Heart left ventricle (tissue), 16 donors: ENCODE data around the gene RFX3. TPM values are rescaled to one million over a fixed set of nuclear protein-coding genes. Genes with fewer than 3 reads are reported as not detected.

Experiments used
- ATAC-seq, 4 donors: fragments of 200-7000 bp; cut with Tn5 transposase; one replicate each; pipeline ENCODE4 v1.9.1; 2020 to 2022; ENCODE audit warnings: moderate library complexity in 4 of 4, mild to moderate bottlenecking in 3 of 4, moderate number of reproducible peaks in 1 of 4
- DNase-seq, 5 donors: peaks; one replicate each; pipeline ENCODE4 v3.0.0-alpha.2; 2020
- H3K27ac ChIP-seq, 12 donors: fragments of 200-600 bp; sonication (generic) in 4 of 12; one replicate each; pipeline versions ENCODE4 v1.5.0 to v1.8.0; 2016 to 2022; ENCODE audit warnings: mild to moderate bottlenecking in 2 of 12
- H3K27me3 ChIP-seq, 9 donors: fragments of 200-600 bp; sonication (generic) in 2 of 9; one replicate each; pipeline versions ENCODE4 v1.5.1 to v1.8.0; 2016 to 2022; ENCODE audit warnings: mild to moderate bottlenecking in 3 of 9
- H3K36me3 ChIP-seq, 9 donors: fragments of 200-600 bp; sonication (generic) in 2 of 9; one replicate each; pipeline versions ENCODE4 v1.5.0 to v1.8.0; 2018 to 2022; ENCODE audit warnings: mild to moderate bottlenecking in 2 of 9
- H3K4me1 ChIP-seq, 12 donors: fragments of 200-600 bp; sonication (generic) in 4 of 12; one replicate each; pipeline versions ENCODE4 v1.5.0 to v1.8.0; 2016 to 2022; ENCODE audit warnings: mild to moderate bottlenecking in 3 of 12
- H3K4me3 ChIP-seq, 12 donors: fragments of 200-600 bp; sonication (generic) in 4 of 12; one replicate each; pipeline versions ENCODE4 v1.5.0 to v1.8.0; 2017 to 2022; ENCODE audit warnings: mild to moderate bottlenecking in 9 of 12, moderate library complexity in 4 of 12
- H3K9me3 ChIP-seq, 12 donors: fragments of 200-600 bp; sonication (generic) in 4 of 12; one replicate each; pipeline versions ENCODE4 v1.5.0 to v1.8.0; 2016 to 2022; ENCODE audit warnings: mild to moderate bottlenecking in 1 of 12
- POLR2A ChIP-seq, 2 donors: fragments of 450-650 bp; IDR thresholded peaks; one replicate each; pipeline ENCODE4 v1.6.1; 2017; ENCODE audit warnings: antibody characterized with exemption in 2 of 2, mild to moderate bottlenecking in 2 of 2, moderate library complexity in 2 of 2
- whole genome bisulfite sequencing, 4 donors: extraction: QIAGEN DNeasy Blood & Tissue Kit in 2 of 4; methylation state at CpG; one replicate each; pipeline versions ENCODE4 v1.1.5 to v1.1.7; 2013 to 2018; 5-methylcytosine and 5-hydroxymethylcytosine counted together
- intact Hi-C, 10 donors: fragments of 100-400 bp; cut with DNase I; formaldehyde crosslinking; loops; one replicate each; pipeline versions ENCODE4 v1.11.1 to v1.14.2; 2022
- polyA plus RNA-seq, 2 donors: library from polyadenylated mRNA; stranded (reverse); fragments of 200-250 nt; gene quantifications; one replicate each; pipeline ENCODE4 v1.2.3, GENCODE V29; 2013
- total RNA-seq, 9 donors: library from RNA; depleted of rRNA in 2 of 9; stranded (reverse); fragments of >200 nt in 2 of 9; fragmentation: NEBNext Ultra II Directional in 3 of 9; extraction: Animal tissue kit (Norgen Biotek cat#: 25700) in 3 of 9; gene quantifications; one replicate each; pipeline versions ENCODE4 v1.1.0 to v1.2.4, GENCODE V29; 2016 to 2023
- TF ChIP-seq, protein P1 (sequence below), 12 donors: fragments of 200-600 bp; sonication (generic) in 4 of 12; IDR thresholded peaks; one replicate each; pipeline versions ENCODE4 v1.5.0 to v1.8.0; 2018 to 2022; ENCODE audit warnings: antibody characterized with exemption in 12 of 12, mild to moderate bottlenecking in 5 of 12
- donor health status: ischemic (EF 13 %, LVEDD 7.1; RV severe dilation, severe dysfunction).
- donor health status: healthy with polysubstance abuse.
- donor health status: DM: no; HTN: yes; CAD: no.
- donor health status: DM: no; HTN: no; CAD: no.
- donor health status: ischemic (EF 25% LVEDD 6.9; RV normal size, moderate dysfunction).
- donor health status: ischemic (EF 25% LVEDD 5.7; RV mildly dilated, moderate dysfunction).
- donor health status: healthy.
- donor health status: DM: yes; HTN: yes; CAD: no.
- donor health status: ischemic (EF 35%, LVEDD 5.7; RV mildly dilated, moderate dysfunction).
- donor health status: nonischemic (EF 11% LVEDD 7.7; RV severe dilation, severe dysfunction).
- donor health status: DM: yes; HTN: yes; CAD: no.
- donor health status: PGD.
- donor health status: ischemic (EF 29% LVEDD 5.4; RV normal size, mild dysfunction).
- donor health status: nonischemic (EF 23%, LVEDD 6.1; RV moderate dilation, normal function).

The RFX3 gene
- total and polyA plus RNA-seq, 11 donors = 0.80 to 8.3 (median 2.9) TPM

DNA sequence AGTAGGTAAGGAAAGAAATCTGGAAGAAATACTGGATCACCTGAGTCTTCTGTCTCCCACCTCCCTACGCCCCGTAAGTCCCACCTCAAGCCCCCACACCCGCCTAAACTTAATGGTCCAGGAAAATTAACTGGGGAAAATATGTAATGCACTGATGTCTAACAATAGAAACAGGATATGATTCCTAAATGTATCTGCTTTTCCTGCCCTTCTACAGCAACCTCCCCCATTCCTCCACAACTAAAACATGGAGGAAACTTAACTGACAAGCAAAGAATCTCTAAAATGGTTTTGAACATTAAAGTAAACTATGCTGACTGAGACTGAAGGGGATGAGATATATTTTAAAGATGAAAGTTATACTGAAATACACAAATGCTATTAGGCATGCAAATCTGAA lies 10.4 kb downstream of the RFX3 start:
- peaks cover 0 to 31% (median 3%) of the 10 kb centered on the region in 12 donors for H3K4me1 ChIP-seq
- H3K27ac ChIP-seq = no peak overlapping the region
- no peaks in the 10 kb centered on the region for H3K27me3 ChIP-seq
- ATAC-seq = no peak
- WGBS, 4 donors = 69 to 85% (median 79%) methylated on average over 3 of the region's 3 CpGs
- no peak overlapping the region for H3K4me3 ChIP-seq
- H3K36me3 ChIP-seq = no peaks in the 10 kb centered on the region
- no peak for DNase-seq
- intact Hi-C loops = loop anchor here in 1 of 10 donors (5.0 kb wide), 1 partner anchor 43 kb away; no protein-coding TSS in a partner anchor
- TF ChIP-seq, protein P1, sequence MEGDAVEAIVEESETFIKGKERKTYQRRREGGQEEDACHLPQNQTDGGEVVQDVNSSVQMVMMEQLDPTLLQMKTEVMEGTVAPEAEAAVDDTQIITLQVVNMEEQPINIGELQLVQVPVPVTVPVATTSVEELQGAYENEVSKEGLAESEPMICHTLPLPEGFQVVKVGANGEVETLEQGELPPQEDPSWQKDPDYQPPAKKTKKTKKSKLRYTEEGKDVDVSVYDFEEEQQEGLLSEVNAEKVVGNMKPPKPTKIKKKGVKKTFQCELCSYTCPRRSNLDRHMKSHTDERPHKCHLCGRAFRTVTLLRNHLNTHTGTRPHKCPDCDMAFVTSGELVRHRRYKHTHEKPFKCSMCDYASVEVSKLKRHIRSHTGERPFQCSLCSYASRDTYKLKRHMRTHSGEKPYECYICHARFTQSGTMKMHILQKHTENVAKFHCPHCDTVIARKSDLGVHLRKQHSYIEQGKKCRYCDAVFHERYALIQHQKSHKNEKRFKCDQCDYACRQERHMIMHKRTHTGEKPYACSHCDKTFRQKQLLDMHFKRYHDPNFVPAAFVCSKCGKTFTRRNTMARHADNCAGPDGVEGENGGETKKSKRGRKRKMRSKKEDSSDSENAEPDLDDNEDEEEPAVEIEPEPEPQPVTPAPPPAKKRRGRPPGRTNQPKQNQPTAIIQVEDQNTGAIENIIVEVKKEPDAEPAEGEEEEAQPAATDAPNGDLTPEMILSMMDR (IDR thresholded peaks at IDR 0.05) = no peak
- no peak for TF ChIP-seq POLR2A (IDR thresholded peaks at IDR 0.05)
- no peaks in the 10 kb centered on the region for H3K9me3 ChIP-seq

DNA sequence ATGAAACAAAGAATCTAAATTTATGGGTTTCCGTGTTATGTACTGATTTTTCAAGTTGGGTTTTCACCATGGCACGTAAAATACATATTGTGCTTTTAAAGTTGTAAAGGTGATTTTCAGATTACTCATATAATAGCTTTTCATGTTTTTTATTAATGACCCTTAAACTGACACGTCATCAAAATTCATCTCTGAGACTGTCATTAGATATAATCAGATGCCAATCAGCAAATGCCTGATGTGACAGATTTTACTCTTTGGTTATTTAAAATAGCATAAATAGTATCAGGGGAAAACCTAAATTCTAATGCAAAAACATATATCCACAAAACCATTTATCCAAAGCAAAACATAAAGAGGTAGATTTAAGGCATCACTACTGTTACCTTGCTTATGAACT lies 11.0 kb downstream of the RFX3 start:
- 93 to 99% (median 97%) methylated on average over 3 of the region's 3 CpGs for WGBS, 4 donors
- H3K4me3 ChIP-seq = no peak overlapping the region
- H3K9me3 ChIP-seq = no peaks in the 10 kb centered on the region
- DNase-seq (no peak), ATAC-seq (no peak)
- H3K27ac ChIP-seq = no peak overlapping the region
- TF ChIP-seq POLR2A (IDR thresholded peaks at IDR 0.05) = no peak
- intact Hi-C loops = loop anchor here in 2 of 10 donors (5.0 kb wide), 2 partner anchors 42 to 47 kb away; no protein-coding TSS in a partner anchor
- H3K27me3 ChIP-seq = no peaks in the 10 kb centered on the region
- no peaks in the 10 kb centered on the region for H3K36me3 ChIP-seq
- peaks cover 0 to 31% (median 3%) of the 10 kb centered on the region in 12 donors for H3K4me1 ChIP-seq

DNA sequence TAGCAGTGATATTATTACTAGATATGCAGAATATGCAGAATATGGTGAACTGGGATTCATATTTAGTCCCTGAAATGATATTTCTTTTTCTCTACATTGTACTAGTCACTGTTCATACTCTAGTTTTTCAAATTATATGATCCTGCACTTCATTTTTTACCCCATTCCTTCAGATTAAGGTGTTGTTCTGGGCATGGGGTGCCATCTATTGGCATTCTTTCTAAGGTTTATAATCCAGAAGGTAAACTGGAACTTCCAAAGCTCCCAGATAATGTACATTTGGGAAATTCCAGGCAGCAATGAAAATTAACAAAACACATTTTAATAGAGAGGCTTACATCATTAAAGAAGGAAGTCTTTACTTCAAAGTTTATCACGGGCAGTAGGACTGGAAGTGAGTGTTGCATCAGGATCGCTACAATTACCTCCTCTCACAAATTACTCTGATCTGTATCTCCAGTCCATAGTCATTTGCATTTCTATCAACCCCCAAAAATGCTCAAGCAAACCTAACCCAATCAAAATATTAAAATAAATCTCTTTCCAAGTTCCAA lies 12.5 kb downstream of the RFX3 start:
- peaks cover 0 to 39% (median 3%) of the 10 kb centered on the region in 12 donors for H3K4me1 ChIP-seq
- intact Hi-C loops = loop anchor here in 1 of 10 donors (5.0 kb wide), 1 partner anchor 46 kb away; no protein-coding TSS in a partner anchor
- 62 to 75% (median 66%) methylated on average over 2 of the region's 2 CpGs for WGBS, 4 donors
- no peaks in the 10 kb centered on the region for H3K36me3 ChIP-seq
- TF ChIP-seq, protein P1 (IDR thresholded peaks at IDR 0.05) = no peak
- no peak for TF ChIP-seq POLR2A (IDR thresholded peaks at IDR 0.05)
- H3K9me3 ChIP-seq = no peaks in the 10 kb centered on the region
- H3K4me3 ChIP-seq = no peak overlapping the region
- H3K27me3 ChIP-seq = no peaks in the 10 kb centered on the region
- DNase-seq = no peak
- no peak for ATAC-seq
- H3K27ac ChIP-seq = no peak overlapping the region

DNA sequence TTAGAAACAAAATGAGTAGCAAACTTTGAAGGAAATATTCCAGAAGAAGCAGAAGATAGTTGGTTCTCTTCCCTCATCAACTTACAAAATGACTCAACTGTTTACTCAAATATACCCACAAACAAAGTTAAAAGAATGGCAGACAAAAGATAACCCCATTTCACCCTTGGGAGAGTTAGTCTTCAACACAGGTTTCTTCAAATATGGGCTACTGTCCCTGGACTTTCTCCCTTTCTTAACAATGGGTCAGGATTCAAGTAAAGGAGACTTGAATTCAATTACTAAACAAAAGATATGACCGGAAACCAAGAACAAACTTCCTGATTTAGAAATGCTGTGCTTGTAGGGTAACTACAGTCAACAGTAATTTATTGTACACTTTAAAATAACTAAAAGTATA lies 14.2 kb downstream of the RFX3 start:
- intact Hi-C loops = loop anchor here in 1 of 10 donors (5.0 kb wide), 1 partner anchor 44 kb away; no protein-coding TSS in a partner anchor
- WGBS, 4 donors = 58 to 68% (median 61%) methylated on average over 1 of the region's 1 CpG
- TF ChIP-seq, protein P1 (IDR thresholded peaks at IDR 0.05) = no peak
- TF ChIP-seq POLR2A (IDR thresholded peaks at IDR 0.05) = no peak
- Histone ChIP-seq H3K36me3 (no peaks in the 10 kb centered on the region), H3K27me3 (no peaks in the 10 kb centered on the region), H3K4me1 (peaks cover 0 to 52% (median 3%) of the 10 kb centered on the region in 12 donors), H3K4me3 (no peak overlapping the region), H3K27ac (peak overlapping the region in 2 of 12 donors; percentile 20 to 76), H3K9me3 (no peaks in the 10 kb centered on the region)
- DNase-seq = no peak
- no peak for ATAC-seq
